Keratinocyte (primary cell): ENCODE measurements around the gene CEP85L. TPM values are rescaled to one million over a fixed set of nuclear protein-coding genes. Genes with fewer than 3 reads are reported as not detected.

ENCODE experiments used
- DNase-seq: peaks from one replicate; pipeline ENCODE4 v3.0.0-alpha.2; 2011; ENCODE audit warnings: low read depth, missing footprints, low spot score
- FAIRE-seq: peaks from 2 replicates; lab custom pipeline; 2011; peaks lifted over from hg19 to GRCh38; lab: Jason Lieb, UNC
- H2AFZ ChIP-seq: 2 replicates; pipeline ENCODE4 v1.6.0; 2012; ENCODE audit warnings: low read length, control low read depth, inconsistent platforms; ENCODE audit not compliant: control insufficient read depth
- H3K27ac ChIP-seq: 2 replicates; pipeline ENCODE4 v1.5.1; 2011; ENCODE audit warnings: low read length; ENCODE audit not compliant: control insufficient read depth, insufficient read depth
- H3K27me3 ChIP-seq: 3 replicates; pipeline ENCODE4 v1.6.0; 2011; ENCODE audit warnings: low read length; ENCODE audit not compliant: control insufficient read depth, insufficient read depth; ENCODE audit errors: extremely low read depth
- H3K36me3 ChIP-seq, 2 experiments: 2 replicates in 1 of 2; 3 replicates in 1 of 2; pipeline ENCODE4 v1.5.1; 2011; ENCODE audit warnings: low read length in 2 of 2, mild to moderate bottlenecking in 1 of 2; ENCODE audit not compliant: control insufficient read depth in 2 of 2, insufficient read depth in 2 of 2; ENCODE audit errors: extremely low read depth in 1 of 2
- H3K4me1 ChIP-seq: 3 replicates; pipeline ENCODE4 v1.5.1; 2011; ENCODE audit warnings: low read length; ENCODE audit not compliant: control insufficient read depth, insufficient read depth; ENCODE audit errors: extremely low read depth
- H3K4me2 ChIP-seq: 3 replicates; pipeline ENCODE4 v1.6.0; 2011; ENCODE audit warnings: low read depth, low read length; ENCODE audit not compliant: control insufficient read depth, insufficient read depth; ENCODE audit errors: extremely low read depth
- H3K4me3 ChIP-seq, 3 experiments: fragments of 200-600 bp in 1 of 3; sonication (generic) in 1 of 3; 2 replicates in 2 of 3; 3 replicates in 1 of 3; pipeline ENCODE4 v1.5.1; 2011 to 2016; ENCODE audit warnings: low read length in 3 of 3, mild to moderate bottlenecking in 3 of 3, control low read depth in 2 of 3, inconsistent platforms in 1 of 3, low read depth in 1 of 3, mixed read lengths in 1 of 3, mixed run types in 1 of 3, moderate library complexity in 1 of 3; ENCODE audit not compliant: control insufficient read depth in 2 of 3, insufficient read depth in 2 of 3; ENCODE audit errors: extremely low read depth in 1 of 3
- H3K79me2 ChIP-seq: 2 replicates; pipeline ENCODE4 v1.6.0; 2012; ENCODE audit warnings: low read length; ENCODE audit not compliant: control insufficient read depth, insufficient read depth
- H3K9ac ChIP-seq: 3 replicates; pipeline ENCODE4 v1.6.0; 2011; ENCODE audit warnings: low read length; ENCODE audit not compliant: control insufficient read depth, insufficient read depth; ENCODE audit errors: extremely low read depth
- H3K9me1 ChIP-seq: 3 replicates; pipeline ENCODE4 v1.6.0; 2011; ENCODE audit warnings: low read length; ENCODE audit not compliant: control insufficient read depth, insufficient read depth; ENCODE audit errors: extremely low read depth
- H3K9me3 ChIP-seq: 2 replicates; pipeline ENCODE4 v1.5.1; 2012; ENCODE audit warnings: low read depth, low read length; ENCODE audit not compliant: control insufficient read depth
- H4K20me1 ChIP-seq: 3 replicates; pipeline ENCODE4 v1.6.0; 2011; ENCODE audit warnings: low read length; ENCODE audit not compliant: control insufficient read depth, insufficient read depth; ENCODE audit errors: extremely low read depth
- CTCF ChIP-seq, 3 experiments: IDR thresholded peaks in 1 of 3; conservative IDR thresholded peaks in 1 of 3; optimal IDR thresholded peaks in 1 of 3; 2 replicates in 2 of 3; 3 replicates in 1 of 3; pipeline versions ENCODE3 to v1.5.1; 2011; ENCODE audit warnings: low read length in 3 of 3, mild to moderate bottlenecking in 3 of 3, moderate library complexity in 2 of 3, control low read depth in 1 of 3, inconsistent platforms in 1 of 3; ENCODE audit not compliant: insufficient read depth in 2 of 3; ENCODE audit errors: extremely low read depth in 1 of 3
- EZH2 ChIP-seq: IDR thresholded peaks from one replicate; pipeline ENCODE4 v1.6.1; 2012; ENCODE audit warnings: inconsistent platforms, mild to moderate bottlenecking, low read length, moderate library complexity
- dilution Hi-C: fragments of 300-500 bp; cut with MboI; formaldehyde crosslinking; loops from one replicate; pipeline ENCODE4 v1.7.0; 2020; ENCODE audit warnings: low sequenced_read_pairs; ENCODE audit not compliant: extremely low pct_ligation_motif_present
- polyA plus RNA-seq, 5 experiments: library from polyadenylated mRNA; depleted of rRNA in 3 of 5; stranded (reverse) in 3 of 5; stranded (forward) in 1 of 5; unstranded in 1 of 5; fragments of >200 nt; gene quantifications; 1 replicate in 1 of 5; 2 replicates in 3 of 5; 3 replicates in 1 of 5; pipeline versions ENCODE4 v1.2.1 to v1.2.3, GENCODE V29; 2011 to 2012; ENCODE audit warnings: missing spikeins in 2 of 5, low read depth in 1 of 5, low replicate concordance in 1 of 5

Gene CEP85L
- polyA plus RNA-seq, 1 donor (not counting 4 experiments of a cell fraction or from before 2014, with no cell fraction given): 3.5 TPM

GRCh38 chr6:118589649-118590365, 61.6 kb downstream of the CEP85L start:
- Histone ChIP-seq H3K9ac (no peak overlapping the region), H4K20me1 (no peaks in the 10 kb centered on the region), H2AFZ (no peak overlapping the region), H3K9me1 (no peaks in the 10 kb centered on the region), H3K4me2 (no peak overlapping the region), H3K79me2 (peaks cover 6% of the 10 kb centered on the region), H3K27me3 (no peaks in the 10 kb centered on the region), H3K9me3 (no peaks in the 10 kb centered on the region), H3K27ac (no peak overlapping the region), H3K4me1 (no peaks in the 10 kb centered on the region), H3K36me3 (no peaks in the 10 kb centered on the region), H3K4me3 (no peak overlapping the region)
- no peak for FAIRE-seq
- TF ChIP-seq CTCF (optimal IDR thresholded peaks at IDR 0.05 in 1 of 3, IDR thresholded peaks at IDR 0.05 in 1 of 3, conservative IDR thresholded peaks at IDR 0.05 in 1 of 3; ENCODE audit: extremely low read depth in 1 of 3, insufficient read depth in 2 of 3, low read length in 3 of 3) (no peak), EZH2 (no peak)
- no peak for DNase-seq
- dilution Hi-C loops: no loop called here

GRCh38 chr6:118589186-118589585, 62.2 kb downstream of the CEP85L start:
- H3K4me1 ChIP-seq: no peaks in the 10 kb centered on the region
- no peak overlapping the region for H3K4me2 ChIP-seq
- H3K36me3 ChIP-seq: no peaks in the 10 kb centered on the region
- H2AFZ ChIP-seq: no peak overlapping the region
- no peaks in the 10 kb centered on the region for H4K20me1 ChIP-seq
- DNase-seq (no peak), FAIRE-seq (no peak)
- no peak overlapping the region for H3K4me3 ChIP-seq
- no peaks in the 10 kb centered on the region for H3K27me3 ChIP-seq
- no peak overlapping the region for H3K9ac ChIP-seq
- H3K27ac ChIP-seq: no peak overlapping the region
- no peaks in the 10 kb centered on the region for H3K9me3 ChIP-seq
- H3K79me2 ChIP-seq: peaks cover 6% of the 10 kb centered on the region
- dilution Hi-C loops: no loop called here
- TF ChIP-seq CTCF (optimal IDR thresholded peaks at IDR 0.05 in 1 of 3, IDR thresholded peaks at IDR 0.05 in 1 of 3, conservative IDR thresholded peaks at IDR 0.05 in 1 of 3; ENCODE audit: extremely low read depth in 1 of 3, insufficient read depth in 2 of 3, low read length in 3 of 3) (no peak), EZH2 (no peak)
- H3K9me1 ChIP-seq: no peaks in the 10 kb centered on the region
